SW 1271 (cell line): Measurements from ENCODE around the gene MYO18A.
"Not testable (repeated sequence)": the region's sequence is repeated elsewhere in the genome, so short reads cannot be mapped to it uniquely, and the experiment has no call there.

ENCODE experiments used
- DNase-seq, 2 experiments: peaks; one replicate each; lab custom pipeline; 2025; lab: John Stamatoyannopoulos, UW

Gene MYO18A, protein sequence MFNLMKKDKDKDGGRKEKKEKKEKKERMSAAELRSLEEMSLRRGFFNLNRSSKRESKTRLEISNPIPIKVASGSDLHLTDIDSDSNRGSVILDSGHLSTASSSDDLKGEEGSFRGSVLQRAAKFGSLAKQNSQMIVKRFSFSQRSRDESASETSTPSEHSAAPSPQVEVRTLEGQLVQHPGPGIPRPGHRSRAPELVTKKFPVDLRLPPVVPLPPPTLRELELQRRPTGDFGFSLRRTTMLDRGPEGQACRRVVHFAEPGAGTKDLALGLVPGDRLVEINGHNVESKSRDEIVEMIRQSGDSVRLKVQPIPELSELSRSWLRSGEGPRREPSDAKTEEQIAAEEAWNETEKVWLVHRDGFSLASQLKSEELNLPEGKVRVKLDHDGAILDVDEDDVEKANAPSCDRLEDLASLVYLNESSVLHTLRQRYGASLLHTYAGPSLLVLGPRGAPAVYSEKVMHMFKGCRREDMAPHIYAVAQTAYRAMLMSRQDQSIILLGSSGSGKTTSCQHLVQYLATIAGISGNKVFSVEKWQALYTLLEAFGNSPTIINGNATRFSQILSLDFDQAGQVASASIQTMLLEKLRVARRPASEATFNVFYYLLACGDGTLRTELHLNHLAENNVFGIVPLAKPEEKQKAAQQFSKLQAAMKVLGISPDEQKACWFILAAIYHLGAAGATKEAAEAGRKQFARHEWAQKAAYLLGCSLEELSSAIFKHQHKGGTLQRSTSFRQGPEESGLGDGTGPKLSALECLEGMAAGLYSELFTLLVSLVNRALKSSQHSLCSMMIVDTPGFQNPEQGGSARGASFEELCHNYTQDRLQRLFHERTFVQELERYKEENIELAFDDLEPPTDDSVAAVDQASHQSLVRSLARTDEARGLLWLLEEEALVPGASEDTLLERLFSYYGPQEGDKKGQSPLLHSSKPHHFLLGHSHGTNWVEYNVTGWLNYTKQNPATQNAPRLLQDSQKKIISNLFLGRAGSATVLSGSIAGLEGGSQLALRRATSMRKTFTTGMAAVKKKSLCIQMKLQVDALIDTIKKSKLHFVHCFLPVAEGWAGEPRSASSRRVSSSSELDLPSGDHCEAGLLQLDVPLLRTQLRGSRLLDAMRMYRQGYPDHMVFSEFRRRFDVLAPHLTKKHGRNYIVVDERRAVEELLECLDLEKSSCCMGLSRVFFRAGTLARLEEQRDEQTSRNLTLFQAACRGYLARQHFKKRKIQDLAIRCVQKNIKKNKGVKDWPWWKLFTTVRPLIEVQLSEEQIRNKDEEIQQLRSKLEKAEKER (N-terminal part only)

DNA sequence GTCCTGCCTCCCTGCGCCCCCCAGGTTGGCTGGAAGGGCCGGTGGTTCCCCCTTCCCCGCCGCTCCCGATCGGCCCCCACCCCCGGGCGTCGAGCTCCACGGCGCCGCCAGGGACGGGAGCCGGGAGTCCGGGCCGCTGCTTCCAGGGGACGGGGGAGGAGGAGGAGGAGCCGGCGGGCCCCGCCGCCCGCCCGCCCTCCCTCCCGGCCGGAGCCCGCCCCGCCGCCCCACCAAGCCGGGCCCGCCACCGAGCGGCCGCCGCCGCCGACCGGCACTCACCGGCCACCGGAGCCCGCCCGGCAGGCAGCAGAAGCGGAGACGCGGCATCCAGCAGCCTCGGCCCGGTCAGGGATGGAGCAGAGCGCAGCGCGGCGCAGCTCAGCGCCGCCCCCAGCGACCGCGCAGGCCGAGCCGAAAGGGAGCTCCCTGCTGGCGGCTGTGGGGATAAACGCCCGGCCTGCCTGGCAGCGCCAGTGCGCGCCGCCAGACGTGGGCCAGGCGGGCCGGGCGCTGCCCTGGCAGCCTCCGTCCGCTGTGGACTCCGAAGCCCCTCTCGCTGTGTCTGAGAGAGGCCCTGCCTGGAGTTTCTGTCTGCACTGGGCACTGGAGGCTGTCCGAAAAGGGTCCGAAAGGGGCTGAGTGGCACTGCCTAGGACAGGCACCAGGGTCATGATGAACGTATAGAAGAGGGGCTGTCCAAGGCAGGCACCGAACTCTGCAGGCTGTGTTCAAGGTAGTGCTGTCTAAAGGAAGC, at the start of gene MYO18A:
TSS of gene MYO18A (minus strand) at position 365 of the 754 bp plus-strand sequence. CDS start 13,458 bp downstream, outside the sequence.
- DNase-seq = peak in 1 of 2 experiments; percentile 51

DNA sequence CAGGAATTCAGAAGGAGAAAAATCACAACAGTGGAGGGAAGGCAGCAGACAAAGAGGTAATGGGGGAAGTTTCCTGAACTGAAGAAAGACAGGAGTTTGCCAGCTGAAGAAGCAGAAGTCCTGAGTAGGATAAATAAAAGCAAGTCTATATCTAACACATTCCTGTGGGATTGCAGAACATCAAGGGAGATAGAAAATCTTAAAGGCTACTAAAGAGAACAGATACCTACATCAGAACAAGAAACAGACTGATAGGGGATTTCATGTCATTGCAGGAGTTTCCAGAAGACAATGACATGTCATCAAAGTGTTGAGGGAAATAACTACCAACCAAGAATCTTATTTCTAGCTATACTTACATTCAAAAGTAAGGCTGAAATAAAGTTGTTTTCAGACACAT, 45.2 kb upstream of the MYO18A start:
- DNase-seq = no peak

DNA sequence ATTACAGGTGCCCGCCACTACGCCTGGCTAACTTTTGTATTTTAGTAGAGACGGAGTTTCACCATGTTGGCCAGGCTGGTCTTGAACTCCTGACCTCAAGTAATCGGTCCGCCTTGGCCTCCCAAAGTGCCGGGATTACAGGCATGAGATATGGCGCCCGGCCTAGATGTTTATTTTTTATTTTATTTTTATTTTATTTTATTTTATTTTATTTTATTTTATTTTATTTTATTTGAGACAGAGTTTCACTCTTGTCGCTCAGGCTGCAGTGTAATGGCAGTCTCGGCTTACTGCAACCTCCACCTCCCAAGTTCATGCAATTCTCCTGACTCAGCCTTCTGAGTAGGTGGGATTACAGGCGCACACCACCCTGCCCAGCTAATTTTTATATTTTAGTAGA, 41.1 kb upstream of the MYO18A start:
- DNase-seq = not testable (repeated sequence)

DNA sequence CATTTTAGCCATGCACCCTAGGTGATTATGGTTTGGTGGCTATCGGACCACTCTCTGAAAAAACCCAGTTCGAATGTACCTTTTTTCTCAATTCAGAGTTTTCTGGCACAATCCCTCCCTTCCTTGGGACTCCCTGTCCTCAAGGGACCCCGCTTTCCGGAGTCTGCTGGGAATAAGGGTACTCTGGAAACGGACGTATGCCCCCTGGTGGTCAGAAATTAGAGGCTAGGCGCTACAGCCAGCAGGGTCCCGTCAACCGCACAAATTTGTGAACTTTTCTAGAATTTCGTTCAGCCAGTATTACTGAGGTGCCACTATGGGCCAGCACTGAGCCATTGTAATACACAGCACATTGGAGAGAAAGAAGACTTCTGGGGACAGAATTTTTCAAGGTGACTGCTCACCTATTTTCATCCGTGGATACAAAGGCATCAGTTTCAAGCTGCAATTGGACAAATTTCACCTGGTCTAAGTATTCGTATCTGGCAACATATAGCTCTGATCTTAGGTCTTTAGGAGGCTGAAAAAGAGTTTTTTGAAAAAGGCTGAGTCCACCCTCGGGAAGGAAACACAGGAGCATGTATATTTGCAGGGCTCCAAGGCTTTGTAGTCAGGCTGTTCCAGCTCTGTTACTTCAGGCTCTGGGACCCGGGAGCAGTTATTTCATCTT, 39.3 kb upstream of the MYO18A start:
- peak; percentile 63 to 81 for DNase-seq

DNA sequence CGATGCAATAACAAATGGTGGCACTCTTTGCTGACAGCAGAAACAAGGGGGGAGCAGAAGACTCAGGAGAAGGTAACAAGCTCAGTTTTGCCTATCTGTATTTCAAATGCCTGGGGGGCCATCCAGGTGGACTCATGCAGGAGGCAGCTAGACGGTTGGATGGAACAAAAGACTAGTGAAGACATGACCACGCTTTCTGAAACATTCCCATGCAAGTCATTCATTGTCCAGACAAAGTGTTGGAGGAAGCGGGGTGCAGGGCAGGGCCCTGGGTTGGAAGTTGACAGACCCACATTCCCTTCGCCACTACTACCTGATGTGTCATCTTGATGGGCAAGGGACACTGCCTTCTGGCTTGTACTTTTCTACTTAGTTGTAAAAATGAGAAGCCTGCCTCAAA, 36.7 kb upstream of the MYO18A start:
- no peak for DNase-seq

DNA sequence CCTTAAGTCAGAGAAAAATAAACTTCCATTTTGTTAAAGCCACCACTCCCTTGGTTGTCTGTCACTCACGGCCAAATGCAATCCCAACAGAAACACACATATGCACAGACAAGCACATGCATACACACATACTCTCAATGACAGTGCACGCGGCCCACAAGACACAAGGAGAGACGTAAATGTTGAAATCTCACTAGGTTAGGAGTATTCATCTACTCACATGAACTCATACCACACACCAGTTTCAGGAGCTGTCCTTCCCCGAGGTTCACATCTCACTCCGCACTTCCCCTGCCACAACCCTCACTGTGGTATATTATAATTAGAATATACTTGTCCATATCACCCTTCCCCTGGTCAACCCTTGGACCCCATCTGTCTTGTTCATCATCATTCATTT, 36.0 kb upstream of the MYO18A start:
- DNase-seq = no peak

DNA sequence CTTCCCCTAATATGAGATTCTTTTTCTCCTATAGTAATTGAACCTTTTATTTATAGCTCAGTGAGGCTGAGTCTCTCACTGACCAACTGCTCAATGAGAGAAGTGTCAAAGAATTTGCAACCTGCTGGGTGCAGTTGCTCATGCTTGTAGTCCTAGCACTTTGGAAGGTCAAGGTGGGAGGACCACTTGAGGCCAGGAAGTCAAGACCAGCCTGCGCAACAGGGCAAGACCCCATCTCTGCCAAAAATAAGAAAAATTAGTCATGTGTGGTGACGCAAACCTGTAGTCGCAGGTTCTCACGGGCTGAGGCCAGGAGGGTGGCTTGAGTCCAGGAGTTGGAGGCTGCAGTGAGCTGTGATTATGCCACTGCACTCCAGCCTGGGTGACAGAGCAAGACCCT, 35.5 kb upstream of the MYO18A start:
- DNase-seq = no peak

DNA sequence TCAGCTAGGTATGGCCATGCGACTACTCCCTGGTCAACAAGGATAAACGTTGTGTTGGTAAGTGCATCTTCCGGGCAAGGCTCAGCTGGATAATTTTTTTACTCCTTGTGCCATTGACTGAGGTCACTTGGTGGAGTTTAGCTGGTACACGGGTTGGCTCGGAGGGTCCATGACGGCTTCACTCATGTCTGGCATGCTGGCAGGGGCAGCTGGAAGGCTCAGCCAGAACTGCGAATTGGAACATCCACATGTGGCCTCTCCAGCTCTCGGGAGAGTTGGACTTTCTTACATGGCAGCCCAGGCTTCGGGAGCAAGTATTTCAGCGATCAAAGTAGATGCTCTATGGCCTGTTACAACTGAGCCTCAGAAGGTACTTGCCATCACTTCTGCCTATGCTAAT, 35.0 kb upstream of the MYO18A start:
- no peak for DNase-seq

DNA sequence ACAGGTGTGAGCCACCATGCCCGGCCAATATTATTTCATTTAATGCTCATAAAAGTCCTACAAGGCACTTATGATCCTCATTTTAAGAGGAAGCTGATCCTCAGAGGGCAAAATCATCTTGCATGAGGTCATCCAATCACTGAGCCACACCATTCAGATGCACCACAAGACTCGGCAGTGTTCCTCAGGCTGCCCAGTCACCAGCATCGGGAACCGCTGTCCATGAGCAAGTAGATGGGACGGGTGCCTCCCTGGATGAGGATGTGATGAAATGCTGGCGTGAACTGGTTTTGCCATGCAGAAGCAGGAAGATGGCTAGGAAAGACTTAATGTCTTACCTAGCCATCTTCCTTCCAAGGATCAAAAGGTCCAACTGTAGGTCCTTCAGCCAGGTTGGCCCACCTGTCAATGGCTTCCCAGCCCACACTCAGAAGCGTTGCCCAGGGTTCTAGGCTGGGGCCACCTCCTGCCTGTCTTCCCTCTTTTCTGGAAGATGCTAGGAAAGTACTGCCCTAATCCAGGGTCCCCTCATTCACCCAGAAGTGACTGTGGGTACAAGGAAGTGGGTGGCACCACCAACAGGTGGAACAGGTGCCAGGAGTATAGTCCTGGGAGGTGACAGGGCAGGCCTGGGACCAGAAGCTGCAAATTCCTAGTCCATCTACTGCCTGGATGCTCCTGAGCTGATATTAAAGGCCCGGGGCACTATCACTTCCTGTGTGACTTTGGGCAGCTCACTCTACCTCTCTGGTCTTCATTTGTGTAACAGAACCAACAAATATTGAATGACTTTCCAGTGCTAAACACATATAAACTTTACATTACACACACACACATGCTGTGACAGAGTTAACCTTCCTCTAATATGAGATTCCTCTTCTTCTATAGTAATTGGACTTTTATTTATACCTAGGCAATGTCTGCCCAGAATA, 34.3 kb upstream of the MYO18A start:
- no peak for DNase-seq

DNA sequence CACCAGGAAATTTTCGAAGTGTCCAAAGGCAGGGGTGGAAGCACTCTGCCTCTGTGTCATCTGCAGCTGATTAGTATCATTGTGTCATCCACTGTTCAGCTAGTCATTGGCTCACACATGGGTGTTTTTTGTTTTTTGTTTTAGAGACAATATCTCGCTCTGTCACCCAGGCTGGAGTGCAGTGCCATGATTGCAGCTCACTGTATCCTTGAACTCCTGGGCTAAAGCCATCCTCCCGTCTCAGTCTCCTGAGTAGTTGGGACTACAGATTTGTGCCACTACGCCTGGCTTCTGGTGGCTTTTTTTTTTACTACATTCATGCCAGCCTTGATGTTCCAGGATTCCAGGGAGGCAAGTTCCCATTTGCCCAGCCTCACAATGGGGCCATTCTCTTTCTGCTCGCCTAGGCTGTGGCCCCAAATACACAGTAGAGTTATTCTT, 32.5 kb upstream of the MYO18A start:
- DNase-seq = no peak

DNA sequence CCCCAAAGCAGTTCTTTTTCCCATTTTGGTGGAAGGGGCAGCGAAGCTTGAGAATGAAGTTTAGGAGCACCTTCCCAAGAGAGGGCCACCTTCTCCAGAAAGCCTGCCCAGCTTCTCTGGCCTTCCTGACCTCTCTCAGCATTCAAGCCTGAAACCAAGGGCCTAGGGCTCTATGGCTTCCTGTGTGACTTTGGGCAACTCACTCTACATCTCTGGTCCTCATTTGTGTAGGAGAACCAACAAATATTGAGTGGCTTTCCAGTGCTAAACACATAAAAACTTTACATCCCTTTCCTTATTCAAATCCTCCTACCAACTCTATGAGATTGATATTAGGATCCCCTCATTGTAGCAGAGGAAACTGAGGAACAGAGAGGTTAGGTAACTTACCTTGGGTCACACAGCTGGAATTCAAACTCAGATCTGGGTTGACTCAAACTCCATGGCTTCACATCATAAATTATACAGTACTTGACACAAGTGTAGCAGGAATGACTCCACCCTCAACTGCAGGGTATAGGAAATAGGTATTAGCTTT, 32.0 kb upstream of the MYO18A start:
- no peak for DNase-seq

DNA sequence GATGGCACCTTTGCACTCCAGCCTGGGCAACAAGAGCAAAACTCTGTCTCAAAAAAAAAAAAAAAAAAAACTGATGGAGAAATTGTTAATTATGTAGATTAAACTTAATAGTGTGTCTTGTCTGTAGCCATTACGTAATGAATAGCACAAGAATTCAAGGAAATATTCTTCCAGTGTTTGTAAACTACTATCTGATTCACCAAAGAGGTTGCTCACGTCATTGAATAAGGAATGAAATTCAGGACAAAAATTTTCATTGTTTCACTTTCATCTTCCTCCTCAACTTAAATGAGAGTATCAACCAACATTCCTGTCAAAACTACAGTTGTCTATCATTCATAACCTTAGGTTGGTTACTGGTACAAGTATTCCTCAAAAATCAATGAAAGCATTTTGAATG, 30.7 kb upstream of the MYO18A start:
- DNase-seq = no peak

DNA sequence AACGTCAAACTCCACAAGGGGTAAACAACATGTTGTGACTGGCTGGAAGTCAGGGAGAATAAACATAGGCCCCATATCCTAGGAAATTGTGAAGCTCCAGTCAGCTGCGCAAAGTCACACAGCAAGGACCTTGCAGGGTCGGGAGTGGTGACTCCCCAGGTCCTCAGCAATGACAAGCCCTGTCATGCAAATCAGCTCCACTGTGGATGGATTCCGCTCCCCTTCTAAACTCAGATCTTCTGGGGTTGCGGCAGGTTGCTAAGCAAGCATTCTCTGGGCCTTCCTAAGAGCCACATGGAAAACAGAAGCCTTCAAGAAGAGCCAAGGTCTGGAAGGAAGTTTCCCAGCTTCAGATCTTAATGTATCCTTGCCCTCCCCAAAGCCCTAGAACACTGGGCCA, 28.9 kb upstream of the MYO18A start:
- DNase-seq = no peak

DNA sequence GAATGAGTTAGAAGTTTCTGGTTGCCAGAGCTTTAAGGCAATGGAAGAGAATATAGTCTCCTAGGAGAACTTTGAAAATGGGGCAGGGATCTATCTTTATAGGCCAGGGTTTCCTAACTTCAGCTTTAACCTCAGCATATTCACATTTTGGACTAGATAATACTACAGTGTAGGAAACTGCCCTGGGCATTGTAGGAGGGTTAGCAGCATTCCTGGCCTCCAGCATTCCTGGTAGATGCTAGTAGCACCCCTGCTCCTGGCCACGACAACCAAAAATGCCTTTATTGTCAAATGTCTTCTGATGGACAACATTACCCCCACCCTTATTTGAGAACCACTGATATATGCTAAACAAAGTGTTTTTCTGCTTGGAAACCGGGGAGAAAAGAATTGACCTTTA, 27.8 kb upstream of the MYO18A start:
- DNase-seq = no peak

DNA sequence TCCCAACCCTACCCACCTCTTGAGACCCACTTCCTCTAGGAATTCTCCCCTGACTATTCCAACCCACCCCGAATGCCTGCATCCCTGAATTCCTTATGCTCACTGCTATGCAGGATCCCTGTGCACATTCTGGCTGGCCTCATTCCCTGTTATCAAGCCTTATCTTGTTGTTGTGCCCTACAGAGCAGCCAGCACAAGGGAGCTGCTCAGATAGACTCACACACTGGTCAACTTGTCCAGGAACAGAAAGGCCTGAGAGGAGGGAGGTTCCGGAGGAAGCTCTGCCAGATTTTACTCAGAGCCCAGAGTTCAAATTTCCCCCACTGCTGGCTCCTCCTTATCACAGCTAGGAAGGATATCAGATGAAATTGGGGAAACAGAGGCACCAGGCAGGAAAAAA, 24.8 kb upstream of the MYO18A start:
- DNase-seq = no peak

DNA sequence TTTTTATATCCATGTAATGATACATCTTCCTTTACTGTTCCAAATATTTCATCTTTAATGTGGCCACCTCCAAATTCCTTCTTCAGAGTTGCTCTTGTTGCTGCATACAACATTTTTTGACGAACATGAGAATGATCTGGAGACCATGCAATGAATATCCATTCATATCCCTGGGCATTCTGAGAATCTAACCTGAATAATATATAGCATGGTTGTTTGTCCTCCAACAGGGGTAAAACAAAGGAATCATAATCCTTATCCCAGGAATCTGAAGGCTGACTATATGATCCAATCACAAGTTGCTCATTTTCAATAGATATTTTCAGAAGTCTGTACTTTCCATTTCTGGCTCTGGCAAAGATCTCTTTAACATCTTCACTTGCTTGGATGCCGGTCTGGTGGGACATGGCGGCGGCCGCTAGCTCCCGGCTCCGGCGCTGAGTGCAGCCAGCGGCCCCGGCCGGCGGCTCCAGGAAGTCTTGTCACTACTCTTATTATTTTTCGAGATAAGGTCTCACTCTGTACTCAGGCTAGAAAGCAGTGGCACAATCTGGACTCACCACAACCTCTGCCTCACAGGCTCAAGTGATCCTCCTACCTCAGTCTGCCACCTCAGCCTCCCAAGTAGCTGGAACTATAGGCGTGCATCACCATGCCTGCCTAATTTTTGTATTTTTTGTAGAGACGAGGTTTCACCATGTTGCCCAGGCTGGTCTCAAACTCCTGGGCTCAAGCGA, 24.0 kb upstream of the MYO18A start:
- not testable (repeated sequence) for DNase-seq

DNA sequence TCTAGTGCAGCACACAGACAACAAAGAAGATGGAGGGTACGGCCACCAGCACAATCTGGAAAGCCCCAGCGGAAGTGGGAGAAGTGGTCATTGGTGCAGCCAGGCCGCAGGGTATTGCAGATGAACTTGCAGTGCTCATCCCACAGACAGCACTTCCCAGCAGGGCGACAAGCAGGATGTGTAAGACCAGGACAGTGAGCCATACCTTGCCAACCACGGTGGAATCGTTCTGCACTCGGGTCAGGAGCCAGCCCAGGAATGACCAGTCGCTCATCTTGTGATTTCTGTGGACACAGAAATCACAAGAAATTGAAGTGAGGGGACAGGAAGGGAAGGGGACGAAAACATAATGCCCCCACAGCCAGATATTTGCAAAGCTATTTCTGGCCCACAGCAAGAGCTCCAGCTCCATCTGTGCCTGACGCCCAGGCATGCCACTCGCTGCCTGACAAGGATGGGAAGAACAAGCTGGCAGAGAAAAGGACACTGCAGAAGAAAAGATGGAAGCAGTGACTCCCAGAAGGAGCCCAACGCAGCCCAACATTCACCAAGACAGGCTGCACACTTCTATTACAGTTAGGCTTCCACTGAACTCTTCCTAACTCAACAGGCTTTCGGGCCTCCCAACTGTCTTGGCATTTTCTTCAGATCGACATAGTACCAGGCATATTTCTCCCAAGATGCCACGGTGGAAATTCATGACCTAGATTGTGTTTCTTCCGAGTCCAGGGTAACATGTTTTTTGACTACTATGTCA, 17.5 kb upstream of the MYO18A start:
- DNase-seq = no peak
